Nephron progenitor cell (in vitro differentiated cells): ENCODE data around the gene ZNF189.

Experiments
- DNase-seq: peaks from one replicate; pipeline ENCODE4 v3.0.0; 2021
- H3K27ac Mint-ChIP-seq: 2 replicates; pipeline ENCODE4 v1.8.0; 2021; ENCODE audit warnings: mild to moderate bottlenecking, moderate library complexity, mixed read lengths
- H3K27me3 Mint-ChIP-seq: 2 replicates; pipeline ENCODE4 v1.8.0; 2021; ENCODE audit warnings: mild to moderate bottlenecking, low read depth, mixed read lengths; ENCODE audit not compliant: poor library complexity
- H3K36me3 Mint-ChIP-seq: 2 replicates; pipeline ENCODE4 v1.8.0; 2021; ENCODE audit warnings: low read depth, mixed read lengths
- H3K4me1 Mint-ChIP-seq: 2 replicates; pipeline ENCODE4 v1.8.0; 2021; ENCODE audit warnings: mixed read lengths
- H3K4me3 Mint-ChIP-seq: 2 replicates; pipeline ENCODE4 v1.8.0; 2021; ENCODE audit warnings: mild to moderate bottlenecking, moderate library complexity, mixed read lengths
- H3K9me3 Mint-ChIP-seq: 2 replicates; pipeline ENCODE4 v1.8.0; 2021; ENCODE audit warnings: mild to moderate bottlenecking, moderate library complexity, mixed read lengths
- CTCF ChIP-seq: fragments of 200-600 bp; sonication (generic); IDR thresholded peaks from 2 replicates; pipeline ENCODE4 v1.5.0; 2021; ENCODE audit warnings: antibody characterized with exemption

ZNF189 gene

GRCh38 chr9:101443364-101443771 lies 44.7 kb downstream of the ZNF189 start:
- DNase-seq = no peak
- Mint-ChIP-seq H3K27ac (no peak overlapping the region), H3K4me1 (peaks cover under 1% of the 10 kb centered on the region), H3K36me3 (no peaks in the 10 kb centered on the region), H3K9me3 (no peaks in the 10 kb centered on the region), H3K27me3 (peaks cover 8% of the 10 kb centered on the region), H3K4me3 (no peak overlapping the region)
- TF ChIP-seq CTCF = no peak

- no peaks in the 10 kb centered on the region for H3K36me3 Mint-ChIP-seq
- no peak for DNase-seq
- H3K27ac Mint-ChIP-seq = no peak overlapping the region
- H3K4me1 Mint-ChIP-seq = peaks cover 5% of the 10 kb centered on the region
- no peak for TF ChIP-seq CTCF
- no peaks in the 10 kb centered on the region for H3K9me3 Mint-ChIP-seq
- H3K27me3 Mint-ChIP-seq = peaks cover 8% of the 10 kb centered on the region
- no peak overlapping the region for H3K4me3 Mint-ChIP-seq
These were observed 46.8 kb downstream of the ZNF189 start for GRCh38 chr9:101445353-101446029.

- no peaks in the 10 kb centered on the region for H3K36me3 Mint-ChIP-seq
- no peak for DNase-seq
- no peak overlapping the region for H3K27ac Mint-ChIP-seq
- H3K27me3 Mint-ChIP-seq = peaks cover 8% of the 10 kb centered on the region
- peaks cover 4% of the 10 kb centered on the region for H3K9me3 Mint-ChIP-seq
- H3K4me3 Mint-ChIP-seq = no peak overlapping the region
- H3K4me1 Mint-ChIP-seq = peaks cover 5% of the 10 kb centered on the region
- no peak for TF ChIP-seq CTCF
These were observed 48.1 kb downstream of the ZNF189 start for GRCh38 chr9:101446732-101447131.

- peak overlapping the region; percentile 86 for H3K4me3 Mint-ChIP-seq
- no peak for DNase-seq
- H3K36me3 Mint-ChIP-seq = no peaks in the 10 kb centered on the region
- H3K4me1 Mint-ChIP-seq = peaks cover 5% of the 10 kb centered on the region
- peak overlapping the region; percentile 95 for H3K27ac Mint-ChIP-seq
- peaks cover 14% of the 10 kb centered on the region for H3K27me3 Mint-ChIP-seq
- H3K9me3 Mint-ChIP-seq = peaks cover 22% of the 10 kb centered on the region
- no peak for TF ChIP-seq CTCF
These were observed 50.0 kb downstream of the ZNF189 start for GRCh38 chr9:101448680-101449070.

- Mint-ChIP-seq H3K4me3 (peak overlapping the region; percentile 86), H3K27me3 (peaks cover 14% of the 10 kb centered on the region), H3K4me1 (peaks cover 5% of the 10 kb centered on the region), H3K27ac (no peak overlapping the region), H3K36me3 (no peaks in the 10 kb centered on the region), H3K9me3 (peaks cover 23% of the 10 kb centered on the region)
- DNase-seq = peak; percentile 81
- peak; percentile 60 for TF ChIP-seq CTCF
These were observed 50.5 kb downstream of the ZNF189 start for GRCh38 chr9:101449071-101449721.

- Mint-ChIP-seq H3K4me1 (peaks cover 5% of the 10 kb centered on the region), H3K27ac (no peak overlapping the region), H3K9me3 (peaks cover 23% of the 10 kb centered on the region), H3K27me3 (peaks cover 14% of the 10 kb centered on the region), H3K36me3 (no peaks in the 10 kb centered on the region), H3K4me3 (no peak overlapping the region)
- no peak for DNase-seq
- no peak for TF ChIP-seq CTCF
These were observed 52.3 kb downstream of the ZNF189 start for GRCh38 chr9:101450931-101451330.
